ENCODE measurements around the gene TPTE2.
"Not testable (repeated sequence)": the region's sequence is repeated elsewhere in the genome, so short reads cannot be mapped to it uniquely, and the experiment has no call there.

- not testable (repeated sequence) for TF ChIP-seq CTCF, POLR2A (IDR thresholded peaks at IDR 0.05)
Observed at GRCh38 chr13:19525634-19526033, 35.7 kb downstream of the TPTE2 start.

Measured in uterus (tissue), 2 donors.